OCI-M2 (cell line): Measurements from ENCODE around the gene GALE.
A peak's percentile ranks its signal among the peaks of the same experiment; 100 is the strongest.
"Not testable (repeated sequence)": the region's sequence is repeated elsewhere in the genome, so short reads cannot be mapped to it uniquely, and the experiment has no call there.

Experiments used
- DNase-seq: peaks from one replicate; lab custom pipeline; 2025; ENCODE audit not compliant: unreplicated experiment; lab: John Stamatoyannopoulos, UW

The GALE gene

DNA sequence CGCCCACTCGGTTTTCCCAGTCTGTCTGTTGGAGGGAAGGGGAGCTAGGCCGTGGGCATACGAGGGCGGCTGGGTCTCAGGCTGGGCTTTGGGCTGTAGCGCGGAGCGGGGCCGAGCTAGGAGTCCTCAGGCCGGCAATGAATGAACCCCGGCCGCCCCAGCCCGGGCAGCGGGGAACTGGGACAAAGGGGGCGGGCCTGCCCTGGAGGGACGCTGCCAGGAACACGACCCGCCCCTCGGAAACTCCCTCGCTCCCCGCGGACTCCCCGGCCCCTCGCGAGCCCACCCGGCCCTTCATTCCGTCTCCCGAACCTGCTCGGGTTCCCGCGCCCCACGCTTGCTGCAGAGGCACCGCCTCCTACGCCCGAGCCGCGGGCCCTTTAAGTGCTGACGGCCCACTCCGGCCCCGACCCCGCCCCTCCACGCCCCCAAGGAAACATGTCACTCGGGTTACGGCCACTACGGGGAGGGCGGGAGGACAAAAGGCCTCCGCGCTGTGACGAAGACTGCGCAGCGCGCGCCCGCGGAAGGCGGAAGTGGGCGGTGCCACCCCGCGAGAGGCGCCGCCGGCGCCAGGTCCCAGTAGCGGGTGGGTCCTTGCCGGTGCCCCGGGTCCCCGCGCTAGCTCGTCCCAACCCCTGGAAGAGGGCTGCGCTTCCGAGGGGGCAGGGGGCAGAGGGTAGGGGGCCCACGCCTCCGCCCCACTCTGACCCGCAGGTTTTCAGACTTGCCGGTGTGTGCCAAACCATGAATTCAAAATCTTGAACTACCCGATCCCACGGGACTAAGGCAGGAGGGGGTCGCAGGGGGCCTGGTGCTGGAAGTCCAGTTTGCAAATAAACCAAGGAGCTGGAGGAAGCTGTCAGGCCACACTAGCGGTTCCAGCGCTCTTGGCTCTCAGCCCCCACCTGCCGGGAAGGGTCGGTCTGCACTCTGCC lies at the start of gene GALE:
TSS of gene GALE (minus strand) at position 355 of the 938 bp plus-strand sequence. CDS start 1,747 bp downstream, outside the sequence.
- DNase-seq, result no peak

- no peak for DNase-seq
Observed at GRCh38 chr1:23848673-23849616, 48.4 kb upstream of the GALE start.

DNA sequence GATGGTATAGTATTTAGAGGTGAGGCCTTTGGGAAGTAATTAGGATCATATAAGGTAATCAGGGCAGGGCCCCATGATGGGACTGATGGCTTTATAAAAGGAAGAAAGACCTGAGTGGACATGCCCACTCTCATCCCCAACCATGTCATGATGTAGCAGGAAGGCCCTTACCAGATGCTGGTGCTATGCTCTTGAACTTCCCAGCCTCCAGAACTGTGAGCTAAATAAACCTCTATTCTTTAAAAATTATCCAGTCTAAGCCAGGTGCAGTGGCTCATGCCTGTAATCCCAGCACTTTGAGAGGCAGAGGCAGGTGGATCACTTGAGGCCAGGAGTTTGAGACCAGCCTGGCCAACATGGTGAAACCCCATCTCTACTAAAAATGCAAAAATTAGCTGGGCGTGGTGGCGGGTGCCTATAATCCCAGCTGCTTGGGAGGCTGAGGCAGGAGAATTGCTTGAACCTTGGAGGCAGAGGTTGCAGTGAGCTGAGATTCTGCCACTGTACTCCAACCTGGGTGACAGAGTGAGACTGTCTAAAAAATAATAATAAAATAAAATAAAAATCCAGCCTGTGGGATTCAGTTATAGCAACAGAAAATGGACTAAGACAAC lies 47.0 kb upstream of the GALE start:
- not testable (repeated sequence) for DNase-seq

- DNase-seq, result no peak
Observed at GRCh38 chr1:23845163-23845562, 44.6 kb upstream of the GALE start.

DNA sequence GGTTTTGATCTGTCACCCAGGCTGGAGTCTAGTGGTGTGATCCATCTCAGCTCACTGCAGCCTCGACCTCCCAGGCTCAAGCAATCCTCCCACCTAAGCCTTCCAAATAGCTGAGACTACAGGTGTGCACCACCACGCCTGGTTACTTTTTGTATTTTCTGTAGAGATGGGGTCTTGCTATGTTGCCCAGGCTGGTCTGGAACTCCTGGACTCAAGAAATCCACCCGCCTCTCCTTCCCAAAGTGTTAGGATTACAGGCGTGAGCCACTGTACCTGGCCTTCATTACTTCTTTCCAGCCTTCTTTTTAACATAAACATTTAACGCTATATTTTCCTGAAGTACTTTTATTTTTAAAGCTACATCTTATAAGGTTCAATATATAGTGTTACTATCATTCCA lies 43.1 kb upstream of the GALE start:
- DNase-seq, result no peak

GRCh38 chr1:23838401-23838866 lies 37.9 kb upstream of the GALE start:
- DNase-seq, result peak; percentile 24

- no peak for DNase-seq
Observed at GRCh38 chr1:23837908-23838307, 37.4 kb upstream of the GALE start.

- no peak for DNase-seq
Observed at GRCh38 chr1:23836037-23836436, 35.5 kb upstream of the GALE start.

DNA sequence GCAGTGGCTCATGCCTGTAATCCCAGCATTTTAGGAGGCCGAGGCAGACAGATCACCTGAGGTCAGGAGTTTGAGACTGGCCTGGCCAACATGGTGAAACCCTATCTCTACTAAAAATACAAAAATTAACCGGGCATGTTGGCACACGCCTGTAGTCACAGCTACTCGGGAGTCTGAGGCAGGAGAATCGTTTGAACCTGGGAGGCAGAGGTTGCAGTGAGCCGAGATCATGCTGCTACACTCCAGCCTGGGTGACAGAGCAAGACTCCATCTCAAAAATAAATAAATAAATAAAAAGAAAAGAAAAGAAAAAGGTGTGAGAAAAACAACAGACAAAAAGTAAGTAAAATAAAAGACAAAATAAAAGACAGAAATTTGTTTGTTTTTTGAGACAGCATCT lies 33.6 kb upstream of the GALE start:
- DNase-seq, result not testable (repeated sequence)

GRCh38 chr1:23827717-23828116 lies 27.2 kb upstream of the GALE start:
- no peak for DNase-seq

GRCh38 chr1:23826590-23826989 lies 26.0 kb upstream of the GALE start:
- DNase-seq, result not testable (repeated sequence)

DNA sequence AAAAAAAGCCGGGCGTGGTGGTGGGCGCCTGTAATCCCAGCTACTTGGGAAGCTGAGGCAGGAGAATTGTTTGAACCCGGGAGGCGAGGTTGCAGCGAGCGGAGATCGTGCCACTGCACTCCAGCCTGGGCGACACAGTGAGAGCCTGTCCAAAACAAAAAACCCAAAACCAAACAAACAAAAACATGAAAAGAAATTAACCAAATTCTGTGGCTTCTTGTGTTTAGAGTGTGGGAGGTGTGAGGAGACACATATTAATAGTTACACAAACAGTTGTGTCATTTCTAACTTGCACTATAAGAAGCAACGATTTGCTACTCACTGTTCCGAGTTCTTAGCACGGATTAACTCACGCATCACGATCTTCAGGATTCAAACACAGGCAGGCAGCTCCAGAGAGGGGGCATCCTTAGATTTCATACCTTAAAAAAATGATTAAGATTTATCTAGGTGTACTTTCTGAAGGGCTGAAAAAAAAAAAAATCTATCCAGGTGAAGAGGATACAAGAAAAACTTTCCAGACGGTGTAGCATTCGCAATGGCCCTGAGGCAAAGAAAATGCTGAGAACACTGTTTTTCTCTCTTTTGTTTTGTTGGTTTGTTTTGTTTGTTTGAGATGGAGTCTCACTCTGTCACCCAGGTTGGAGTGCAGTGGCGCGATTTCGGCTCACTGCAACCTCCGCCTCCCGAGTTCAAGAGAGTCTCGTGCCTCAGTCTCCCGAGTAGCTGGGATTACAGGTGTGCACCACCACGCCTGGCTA lies 25.4 kb upstream of the GALE start:
- no peak for DNase-seq

GRCh38 chr1:23825076-23825761 lies 24.7 kb upstream of the GALE start, which contains the start of gene HMGCL:
Gene HMGCL, minus strand, starts transcription at chr1:23825429. Its CDS starts 14 bp downstream, at chr1:23825415.
- DNase-seq, result no peak

GRCh38 chr1:23824711-23825075 lies 24.1 kb upstream of the GALE start:
- DNase-seq, result no peak

- no peak for DNase-seq
Observed at GRCh38 chr1:23823767-23824166, 23.2 kb upstream of the GALE start.

DNA sequence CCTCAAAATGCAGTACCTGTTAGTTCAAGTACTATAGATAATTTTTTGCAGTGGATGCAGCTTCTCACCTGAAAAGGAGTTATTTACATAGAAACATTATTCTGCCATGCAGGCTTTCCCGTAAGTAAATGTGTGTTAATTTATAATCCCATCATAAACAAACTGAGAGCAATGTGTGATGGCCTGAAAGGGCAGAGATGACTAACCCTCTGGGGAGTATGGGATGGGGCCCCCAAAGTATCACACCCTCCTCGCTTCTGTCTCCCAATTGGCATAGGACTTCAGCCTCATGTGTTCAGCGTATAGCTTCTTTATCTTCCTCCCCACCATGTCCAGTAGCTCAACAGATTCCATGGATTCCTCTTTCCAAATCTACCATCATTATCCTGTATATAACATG lies 17.1 kb upstream of the GALE start:
- no peak for DNase-seq

GRCh38 chr1:23816906-23817305 lies 16.4 kb upstream of the GALE start:
- no peak for DNase-seq

DNA sequence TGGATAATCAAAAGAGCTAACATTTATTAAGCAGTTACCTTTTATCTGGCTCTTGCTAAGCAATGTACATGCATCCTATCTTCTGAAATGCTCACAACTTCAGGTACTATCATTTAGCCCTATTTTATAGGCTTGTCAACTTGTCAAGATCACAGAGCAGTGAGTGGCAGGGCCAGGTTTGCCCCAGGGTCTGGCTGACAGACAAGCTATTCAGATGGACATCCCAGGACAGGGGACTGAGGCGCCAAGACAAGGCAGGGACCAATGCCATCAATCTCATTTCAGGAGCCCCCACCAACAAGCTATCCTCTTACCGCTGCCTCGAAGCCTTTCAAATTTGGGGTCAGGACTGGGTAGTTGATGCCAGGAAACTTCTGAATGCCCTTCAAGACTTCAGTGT lies 15.8 kb upstream of the GALE start:
- DNase-seq, result no peak

DNA sequence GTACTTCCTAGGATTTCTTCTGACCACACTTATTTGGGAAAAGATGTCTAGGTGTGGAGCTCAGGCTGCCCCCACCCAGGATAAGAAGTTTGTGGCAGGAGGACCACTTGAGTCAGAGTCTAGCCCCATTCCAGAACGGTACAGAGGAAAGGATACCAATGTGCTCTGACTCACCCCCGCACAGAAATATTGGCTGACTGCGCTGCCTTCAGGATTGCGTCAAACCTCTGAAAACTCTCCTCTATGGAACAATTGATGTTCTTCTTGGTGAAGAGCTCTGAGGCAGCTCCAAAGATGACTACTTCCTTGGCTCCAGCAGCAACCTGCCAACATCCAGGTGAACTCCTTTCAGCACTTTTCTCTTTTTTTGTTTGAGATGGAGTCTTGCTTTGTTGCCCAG lies 13.5 kb upstream of the GALE start:
- no peak for DNase-seq
